D721Med (cell line): Measurements from ENCODE around the gene UFSP2.
A peak's percentile ranks its signal among the peaks of the same experiment; 100 is the strongest.

Experiments
- DNase-seq: peaks from one replicate; pipeline ENCODE4 v3.0.0; 2011; ENCODE audit warnings: low spot score; ENCODE audit not compliant: insufficient read length
- FAIRE-seq: peaks from 2 replicates; lab custom pipeline; 2011; peaks lifted over from hg19 to GRCh38; lab: Jason Lieb, UNC
- TF ChIP-seq, protein P1 (sequence below): IDR thresholded peaks from 2 replicates; pipeline ENCODE4 v1.5.1; 2012; ENCODE audit warnings: mild to moderate bottlenecking, control low read depth; ENCODE audit not compliant: insufficient read depth; ENCODE audit errors: missing control alignments

The UFSP2 gene

DNA sequence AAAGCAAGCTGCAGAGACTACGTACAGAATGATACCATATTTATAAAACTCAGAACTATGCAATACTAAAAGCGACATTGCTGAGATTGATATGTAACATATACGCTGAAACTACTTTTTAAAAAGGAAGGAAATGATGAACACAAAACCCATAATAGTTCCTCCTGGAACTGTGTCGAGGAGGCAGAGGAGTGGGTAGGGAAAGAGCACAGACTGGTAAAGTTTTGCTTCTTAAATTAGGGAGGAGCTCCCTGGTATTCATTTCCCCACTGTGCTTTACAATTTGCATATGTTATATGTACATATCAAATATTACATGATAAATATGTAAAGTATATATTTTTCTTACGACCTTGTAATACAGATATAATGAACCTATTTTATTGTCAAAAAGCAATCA lies 13.9 kb downstream of the UFSP2 start:
- TF ChIP-seq, protein P1, sequence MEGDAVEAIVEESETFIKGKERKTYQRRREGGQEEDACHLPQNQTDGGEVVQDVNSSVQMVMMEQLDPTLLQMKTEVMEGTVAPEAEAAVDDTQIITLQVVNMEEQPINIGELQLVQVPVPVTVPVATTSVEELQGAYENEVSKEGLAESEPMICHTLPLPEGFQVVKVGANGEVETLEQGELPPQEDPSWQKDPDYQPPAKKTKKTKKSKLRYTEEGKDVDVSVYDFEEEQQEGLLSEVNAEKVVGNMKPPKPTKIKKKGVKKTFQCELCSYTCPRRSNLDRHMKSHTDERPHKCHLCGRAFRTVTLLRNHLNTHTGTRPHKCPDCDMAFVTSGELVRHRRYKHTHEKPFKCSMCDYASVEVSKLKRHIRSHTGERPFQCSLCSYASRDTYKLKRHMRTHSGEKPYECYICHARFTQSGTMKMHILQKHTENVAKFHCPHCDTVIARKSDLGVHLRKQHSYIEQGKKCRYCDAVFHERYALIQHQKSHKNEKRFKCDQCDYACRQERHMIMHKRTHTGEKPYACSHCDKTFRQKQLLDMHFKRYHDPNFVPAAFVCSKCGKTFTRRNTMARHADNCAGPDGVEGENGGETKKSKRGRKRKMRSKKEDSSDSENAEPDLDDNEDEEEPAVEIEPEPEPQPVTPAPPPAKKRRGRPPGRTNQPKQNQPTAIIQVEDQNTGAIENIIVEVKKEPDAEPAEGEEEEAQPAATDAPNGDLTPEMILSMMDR = no peak
- DNase-seq = no peak
- no peak for FAIRE-seq

DNA sequence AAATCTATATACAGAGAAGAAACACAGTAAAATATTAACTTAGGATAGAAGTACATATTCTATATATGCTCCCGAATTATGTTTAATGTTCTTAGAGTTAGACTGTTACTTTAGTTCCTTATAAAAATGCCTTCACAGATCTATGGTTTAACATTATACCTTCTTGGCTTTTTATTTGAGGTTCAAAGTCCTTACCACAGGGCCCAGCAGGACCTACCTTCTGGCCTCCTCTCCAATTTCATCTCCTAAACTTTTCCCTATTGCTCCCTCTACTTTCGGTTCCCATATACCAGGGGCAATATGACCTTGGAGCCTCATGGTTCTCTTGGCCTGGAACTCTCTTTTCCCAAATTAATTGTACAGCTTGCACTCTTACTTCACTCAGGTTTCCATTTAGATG lies 17.3 kb downstream of the UFSP2 start:
- FAIRE-seq = no peak
- DNase-seq = no peak
- TF ChIP-seq, protein P1 = no peak

DNA sequence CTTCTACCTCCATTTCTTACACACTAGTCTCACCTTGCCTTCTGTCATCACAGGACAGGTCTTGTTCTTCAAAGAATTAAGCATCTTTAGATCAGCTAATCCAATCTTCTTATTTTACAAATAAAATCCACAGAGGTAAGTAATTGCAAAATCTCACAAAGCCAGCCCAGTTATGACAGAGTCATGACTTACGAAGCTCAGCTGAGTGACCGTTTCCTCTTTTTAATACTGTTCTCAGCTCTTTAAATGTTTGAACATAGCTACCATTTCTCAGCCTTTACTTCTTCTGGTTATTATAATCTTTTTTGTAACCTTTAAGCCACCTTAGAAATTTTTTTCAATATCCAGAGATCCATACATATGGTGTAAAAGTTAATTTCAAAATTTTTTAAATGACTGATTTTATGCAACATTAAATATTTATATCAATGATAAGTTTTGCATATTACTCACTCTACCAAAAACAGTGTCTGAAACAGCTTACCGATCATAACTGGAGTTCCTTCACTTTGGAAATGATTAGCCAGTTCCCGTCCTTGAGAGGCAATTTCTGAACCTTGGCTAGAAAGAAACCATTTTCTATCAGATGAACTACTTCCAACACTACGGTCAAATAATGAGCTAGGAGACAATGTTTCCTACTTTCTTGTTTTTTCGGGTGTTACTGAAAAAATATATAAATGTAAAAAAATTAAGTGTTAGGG lies 20.3 kb downstream of the UFSP2 start:
- FAIRE-seq = peak; percentile 46
- no peak for DNase-seq
- TF ChIP-seq, protein P1 = no peak

DNA sequence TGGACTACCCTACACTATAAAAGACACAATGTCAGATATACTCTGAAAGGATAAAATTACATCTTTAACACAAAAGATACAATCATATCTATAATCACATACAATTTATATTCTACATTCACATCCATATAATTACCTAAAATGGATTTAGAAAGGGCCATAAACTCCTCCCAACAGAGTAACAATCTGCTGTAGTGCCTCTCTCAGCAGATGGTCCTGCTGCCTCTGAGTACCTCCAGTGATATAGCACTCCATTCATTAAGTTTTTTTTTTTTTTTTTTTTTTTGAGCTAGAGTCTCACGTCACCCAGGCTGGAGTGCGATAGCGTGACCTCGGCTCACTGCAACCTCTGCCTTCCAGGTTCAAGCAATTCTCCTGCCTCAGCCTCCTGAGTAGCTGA lies 21.7 kb downstream of the UFSP2 start:
- no peak for DNase-seq
- TF ChIP-seq, protein P1 = no peak
- FAIRE-seq = no peak

DNA sequence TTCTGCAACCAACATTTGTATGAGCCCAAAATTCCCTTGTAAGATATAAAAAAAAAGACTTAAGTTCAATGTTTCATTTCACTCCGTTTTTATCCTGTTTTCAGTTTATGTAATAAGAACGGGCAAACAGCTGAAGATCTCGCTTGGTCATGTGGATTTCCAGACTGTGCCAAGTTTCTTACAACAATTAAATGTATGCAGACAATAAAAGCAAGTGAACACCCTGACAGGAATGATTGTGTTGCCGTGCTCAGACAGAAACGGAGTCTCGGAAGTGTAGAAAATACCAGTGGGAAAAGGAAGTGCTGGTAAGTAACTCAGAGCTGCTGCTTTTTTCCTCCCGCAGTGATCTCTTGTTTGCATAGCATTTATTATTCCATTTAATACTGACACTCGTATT lies 26.3 kb downstream of the UFSP2 start:
- FAIRE-seq (no peak), DNase-seq (no peak)
- TF ChIP-seq, protein P1 = no peak

DNA sequence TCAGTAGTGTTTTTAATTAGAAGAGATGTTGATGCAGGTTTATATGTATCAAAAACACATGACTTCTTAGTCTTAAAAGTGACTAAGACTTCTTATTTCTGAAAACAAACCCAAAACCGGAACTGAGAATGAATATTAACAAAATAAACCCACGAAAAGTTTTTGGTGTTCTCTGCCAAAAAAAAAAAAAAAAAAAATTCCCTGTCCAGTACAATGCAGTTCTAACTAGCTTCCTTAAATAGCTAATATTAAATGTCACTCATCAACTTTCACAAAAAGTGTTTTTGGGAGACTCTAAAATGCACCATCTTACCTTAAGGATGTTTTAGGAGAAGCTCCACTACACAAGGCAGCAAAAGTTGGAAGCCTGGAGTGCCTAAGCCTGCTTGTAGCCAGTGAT lies 27.1 kb downstream of the UFSP2 start:
- TF ChIP-seq, protein P1 = no peak
- DNase-seq (no peak), FAIRE-seq (peak; percentile 29)

DNA sequence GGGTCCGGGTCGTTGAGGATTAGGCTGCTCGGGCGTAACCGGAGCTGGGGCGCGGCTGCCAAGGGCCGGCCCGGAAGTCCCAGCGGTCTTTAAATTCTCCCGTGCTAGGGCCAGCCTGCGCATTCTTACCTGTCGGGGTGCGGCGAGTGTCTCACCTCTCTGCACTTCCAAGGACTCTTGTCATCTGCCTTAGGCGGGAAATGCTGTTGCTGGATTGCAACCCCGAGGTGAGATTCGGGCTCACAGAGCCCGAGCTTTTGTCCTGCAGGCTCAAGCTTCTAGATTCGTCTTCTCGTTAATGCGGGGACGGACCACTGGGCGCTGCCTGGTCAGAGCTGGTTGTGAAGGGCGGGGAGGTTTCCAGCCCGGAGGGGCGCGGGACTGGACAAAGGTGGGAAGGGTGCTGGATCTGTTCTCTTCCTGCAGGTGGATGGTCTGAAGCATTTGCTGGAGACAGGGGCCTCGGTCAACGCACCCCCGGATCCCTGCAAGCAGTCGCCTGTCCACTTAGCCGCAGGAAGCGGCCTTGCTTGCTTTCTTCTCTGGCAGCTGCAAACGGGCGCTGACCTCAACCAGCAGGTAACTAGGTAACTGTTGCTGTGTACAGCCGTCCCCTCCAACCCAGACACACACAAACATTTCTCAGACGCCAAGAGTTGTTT lies 28.9 kb downstream of the UFSP2 start, which contains the start of gene ANKRD37:
TSS of gene ANKRD37 (plus strand) at position 118 of the 662 bp plus-strand sequence. CDS start at position 201, 83 bp downstream.
- DNase-seq = no peak
- TF ChIP-seq, protein P1 = no peak

More for the DNA sequence above, 28.9 kb downstream of the UFSP2 start, which contains the start of gene ANKRD37:
- no peak for FAIRE-seq
